Parathyroid adenoma (tissue), 2 donors: ENCODE results near the gene FAM114A2.

Experiments
- H2AFZ ChIP-seq: fragments of 300-600 bp; sonication (generic); one replicate; pipeline ENCODE4 v1.7.0; 2017; ENCODE audit warnings: antibody characterized with exemption, mild to moderate bottlenecking
- H3K27ac ChIP-seq: fragments of 300-600 bp; sonication (generic); one replicate; pipeline ENCODE4 v1.7.0; 2017
- H3K27me3 ChIP-seq: fragments of 300-600 bp; sonication (generic); one replicate; pipeline ENCODE4 v1.7.0; 2017; ENCODE audit warnings: low read length; ENCODE audit not compliant: control insufficient read depth, insufficient read depth
- H3K36me3 ChIP-seq: fragments of 300-600 bp; sonication (generic); one replicate; pipeline ENCODE4 v1.7.0; 2017; ENCODE audit warnings: low read length; ENCODE audit not compliant: control insufficient read depth, insufficient read depth
- H3K4me1 ChIP-seq: fragments of 300-600 bp; sonication (generic); one replicate; pipeline ENCODE4 v1.7.0; 2017; ENCODE audit warnings: control low read depth
- H3K4me2 ChIP-seq: fragments of 300-600 bp; sonication (generic); one replicate; pipeline ENCODE4 v1.7.0; 2017; ENCODE audit warnings: low read length
- H3K4me3 ChIP-seq: fragments of 300-600 bp; sonication (generic); one replicate; pipeline ENCODE4 v1.7.0; 2017; ENCODE audit warnings: low read depth, low read length
- H3K79me2 ChIP-seq: fragments of 300-600 bp; sonication (generic); one replicate; pipeline ENCODE4 v1.7.0; 2017; ENCODE audit warnings: control low read depth
- H3K9ac ChIP-seq: fragments of 300-600 bp; sonication (generic); one replicate; pipeline ENCODE4 v1.7.0; 2017; ENCODE audit warnings: mild to moderate bottlenecking
- H3K9me3 ChIP-seq: fragments of 300-600 bp; sonication (generic); one replicate; pipeline ENCODE4 v1.7.0; 2017; ENCODE audit warnings: low read length; ENCODE audit not compliant: control insufficient read depth
- CTCF ChIP-seq: fragments of 300-600 bp; sonication (generic); IDR thresholded peaks from one replicate; pipeline ENCODE4 v1.7.0; 2017; ENCODE audit warnings: antibody characterized with exemption, mild to moderate bottlenecking
- donor health status: primary hyperparathyroidism.

Gene FAM114A2

GRCh38 chr5:154063372-154063771, 24.7 kb upstream of the FAM114A2 start:
- Histone ChIP-seq H3K4me1 (peaks cover 15% of the 10 kb centered on the region), H3K4me2 (no peak overlapping the region), H3K36me3 (no peaks in the 10 kb centered on the region), H3K9me3 (no peaks in the 10 kb centered on the region), H3K27ac (no peak overlapping the region), H3K9ac (no peak overlapping the region), H3K79me2 (peaks cover 4% of the 10 kb centered on the region), H3K4me3 (no peak overlapping the region), H2AFZ (no peak overlapping the region), H3K27me3 (no peaks in the 10 kb centered on the region)
- no peak for TF ChIP-seq CTCF

DNA sequence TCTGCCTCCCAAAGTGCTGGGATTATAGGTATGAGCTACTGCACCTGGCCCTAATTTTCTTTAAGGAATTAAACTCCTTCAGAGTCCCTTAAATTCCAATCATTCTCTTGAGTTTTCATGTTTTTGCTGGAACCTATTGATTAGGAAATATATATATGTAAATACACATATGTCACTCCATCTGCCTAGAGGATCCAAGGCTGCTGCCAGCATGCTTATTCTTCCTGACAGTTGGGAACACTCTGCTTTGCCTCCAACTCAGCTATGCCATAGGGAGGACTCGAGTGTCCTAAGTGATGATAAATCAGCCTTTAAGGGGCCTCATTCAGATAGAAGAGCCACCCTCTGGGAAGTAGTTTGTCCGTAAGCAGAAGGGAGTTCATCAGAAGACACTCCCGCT, 21.9 kb upstream of the FAM114A2 start:
- Histone ChIP-seq H3K27ac (no peak overlapping the region), H3K4me3 (no peak overlapping the region), H3K79me2 (peaks cover 9% of the 10 kb centered on the region), H3K4me1 (peaks cover 18% of the 10 kb centered on the region), H3K9ac (no peak overlapping the region), H3K9me3 (no peaks in the 10 kb centered on the region), H3K4me2 (no peak overlapping the region), H3K27me3 (no peaks in the 10 kb centered on the region), H3K36me3 (no peaks in the 10 kb centered on the region), H2AFZ (no peak overlapping the region)
- TF ChIP-seq CTCF, result no peak

DNA sequence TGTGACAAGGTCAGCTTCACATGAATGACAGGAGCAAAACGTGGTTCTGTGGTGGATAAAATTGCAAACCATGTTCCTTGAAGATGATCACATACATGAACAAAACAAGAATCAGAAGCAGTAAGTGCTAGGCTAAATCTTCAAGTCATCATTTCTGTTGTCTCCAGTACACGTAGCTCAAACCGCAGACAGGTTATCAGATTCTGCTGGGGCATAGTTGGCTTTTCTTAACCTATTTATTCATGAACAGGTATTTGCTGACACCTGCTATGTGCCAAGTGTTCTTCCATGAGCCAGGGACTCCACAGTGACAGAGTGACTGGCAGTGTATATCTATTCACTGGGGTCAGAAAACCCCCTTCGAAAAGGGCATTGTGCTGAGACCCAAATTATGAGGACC, 20.9 kb upstream of the FAM114A2 start:
- Histone ChIP-seq H3K9me3 (no peaks in the 10 kb centered on the region), H3K36me3 (no peaks in the 10 kb centered on the region), H3K4me2 (no peak overlapping the region), H3K27me3 (no peaks in the 10 kb centered on the region), H3K27ac (no peak overlapping the region), H2AFZ (no peak overlapping the region), H3K79me2 (peaks cover 9% of the 10 kb centered on the region), H3K4me1 (peaks cover 26% of the 10 kb centered on the region), H3K4me3 (no peak overlapping the region), H3K9ac (no peak overlapping the region)
- no peak for TF ChIP-seq CTCF

DNA sequence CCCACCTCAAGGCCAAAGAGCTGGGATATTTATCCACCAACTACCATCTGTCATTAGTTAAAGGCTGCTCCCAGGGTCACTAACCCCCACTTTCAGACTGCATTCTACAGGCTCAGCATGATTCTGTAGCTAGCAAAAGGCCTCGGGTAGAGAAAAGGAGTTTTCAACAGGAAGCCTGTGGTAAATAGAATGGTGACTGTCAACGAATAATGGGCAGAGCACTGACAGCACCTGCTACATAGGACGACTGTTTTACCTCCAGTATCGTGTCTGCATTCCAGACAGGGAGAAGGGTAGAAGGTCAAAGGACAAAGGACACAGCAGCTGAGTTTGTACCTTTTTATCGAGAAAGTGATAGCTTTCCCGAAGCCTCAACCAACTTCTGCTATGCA, 20.3 kb upstream of the FAM114A2 start:
- H2AFZ ChIP-seq, result no peak overlapping the region
- no peak for TF ChIP-seq CTCF
- peaks cover 26% of the 10 kb centered on the region for H3K4me1 ChIP-seq
- peaks cover 9% of the 10 kb centered on the region for H3K79me2 ChIP-seq
- H3K27ac ChIP-seq, result no peak overlapping the region
- no peak overlapping the region for H3K4me2 ChIP-seq
- no peaks in the 10 kb centered on the region for H3K9me3 ChIP-seq
- no peak overlapping the region for H3K9ac ChIP-seq
- H3K27me3 ChIP-seq, result no peaks in the 10 kb centered on the region
- H3K4me3 ChIP-seq, result no peak overlapping the region
- H3K36me3 ChIP-seq, result no peaks in the 10 kb centered on the region
